Endothelial cell of umbilical vein (primary cell): Measurements from ENCODE around the gene DHX30. TPM values are rescaled to one million over a fixed set of nuclear protein-coding genes. Genes with fewer than 3 reads are reported as not detected.

Experiments used
- BruUV-seq: library from RNA; stranded (reverse); fragments of 400-500 nt; replicated peaks from 2 replicates; lab custom pipeline; 2021; lab: Mats Ljungman, UMichigan
- CTCF ChIA-PET: fragments of 300-600, 350-600 bp; sonication (Branson Sonifier 250); formaldehyde crosslinking; loops from one replicate; lab custom pipeline; 2021; ENCODE audit warnings: antibody characterized with exemption, inconsistent platforms; lab: Charles Lee
- POLR2A ChIA-PET: fragments of 300-600, 350-600 bp; sonication (Branson Sonifier 250); formaldehyde crosslinking; loops from one replicate; lab custom pipeline; 2021; ENCODE audit warnings: antibody characterized with exemption, inconsistent platforms; lab: Charles Lee
- DNase-seq: peaks from one replicate; pipeline ENCODE4 v3.0.0-alpha.2; 2011; ENCODE audit warnings: low read depth, low spot score
- FAIRE-seq: peaks from 2 replicates; lab custom pipeline; 2011; peaks lifted over from hg19 to GRCh38; lab: Jason Lieb, UNC
- H2AFZ ChIP-seq: 2 replicates; pipeline ENCODE4 v1.6.0; 2012; ENCODE audit warnings: low read depth, low read length, control low read depth, inconsistent platforms
- H3K27ac ChIP-seq: 2 replicates; pipeline ENCODE4 v1.5.1; 2011; ENCODE audit warnings: low read depth, mild to moderate bottlenecking, control low read depth, low read length, moderate library complexity; ENCODE audit not compliant: insufficient read depth
- H3K27me3 ChIP-seq, 2 experiments: 2 replicates each; pipeline versions ENCODE4 v1.6.0 to v1.6.1; 2011; ENCODE audit warnings: low read length in 2 of 2, mixed read lengths in 1 of 2; ENCODE audit not compliant: control insufficient read depth in 2 of 2, insufficient read depth in 2 of 2
- H3K36me3 ChIP-seq, 2 experiments: 2 replicates in 1 of 2; 3 replicates in 1 of 2; pipeline ENCODE4 v1.5.1; 2011; ENCODE audit warnings: low read length in 2 of 2, mild to moderate bottlenecking in 1 of 2, moderate library complexity in 1 of 2; ENCODE audit not compliant: control insufficient read depth in 2 of 2, insufficient read depth in 2 of 2; ENCODE audit errors: extremely low read depth in 1 of 2
- H3K4me1 ChIP-seq: 3 replicates; pipeline ENCODE4 v1.5.1; 2011; ENCODE audit warnings: mild to moderate bottlenecking, low read length; ENCODE audit not compliant: control insufficient read depth, insufficient read depth; ENCODE audit errors: extremely low read depth
- H3K4me2 ChIP-seq: 2 replicates; pipeline ENCODE4 v1.6.1; 2011; ENCODE audit warnings: low read length, control low read depth, mixed read lengths; ENCODE audit not compliant: insufficient read depth
- H3K4me3 ChIP-seq, 3 experiments: fragments of 200-600 bp in 1 of 3; sonication (generic), shearing (Covaris generic) in 1 of 3; replicated peaks in 1 of 3; 2 replicates each; pipeline ENCODE4 v1.5.1; 2011 to 2016; ENCODE audit warnings: control low read depth in 3 of 3, low read length in 3 of 3, mild to moderate bottlenecking in 2 of 3, inconsistent platforms in 1 of 3, low read depth in 1 of 3, moderate library complexity in 1 of 3; ENCODE audit not compliant: insufficient read depth in 1 of 3
- H3K79me2 ChIP-seq: 2 replicates; pipeline ENCODE4 v1.6.0; 2012; ENCODE audit warnings: low read length, inconsistent platforms; ENCODE audit not compliant: control insufficient read depth, insufficient read depth
- H3K9ac ChIP-seq: replicated peaks from 2 replicates; pipeline ENCODE3; 2011; ENCODE audit warnings: low read length, control low read depth; ENCODE audit not compliant: insufficient read depth; ENCODE audit errors: extremely low read depth
- H3K9me1 ChIP-seq: replicated peaks from 3 replicates; pipeline ENCODE4 v1.6.0; 2011; ENCODE audit warnings: mild to moderate bottlenecking, low read length; ENCODE audit not compliant: control insufficient read depth, insufficient read depth; ENCODE audit errors: extremely low read depth
- H3K9me3 ChIP-seq: replicated peaks from 2 replicates; pipeline ENCODE4 v1.5.1; 2012; ENCODE audit warnings: low read length, inconsistent platforms; ENCODE audit not compliant: control insufficient read depth, insufficient read depth
- H4K20me1 ChIP-seq: replicated peaks from 2 replicates; pipeline ENCODE3; 2011; ENCODE audit warnings: mild to moderate bottlenecking, low read length; ENCODE audit not compliant: control insufficient read depth, insufficient read depth; ENCODE audit errors: extremely low read depth
- EZH2 ChIP-seq: IDR thresholded peaks from 2 replicates; pipeline ENCODE4 v1.6.1; 2012; ENCODE audit warnings: borderline replicate concordance, low read depth, mild to moderate bottlenecking, moderate library complexity, low read length, inconsistent platforms; ENCODE audit not compliant: severe bottlenecking
- GATA2 ChIP-seq: IDR thresholded peaks from 2 replicates; pipeline ENCODE4 v1.7.0; 2011; ENCODE audit warnings: low read depth, mild to moderate bottlenecking, moderate library complexity, mixed read lengths, low read length; ENCODE audit not compliant: insufficient read length, insufficient read depth
- MYC ChIP-seq: IDR thresholded peaks from one replicate; pipeline ENCODE4 v1.6.1; 2011; ENCODE audit warnings: mild to moderate bottlenecking, low read depth, low read length
- POLR2A ChIP-seq: IDR thresholded peaks from 2 replicates; pipeline ENCODE4 v1.6.1; 2012; ENCODE audit warnings: low read depth, mild to moderate bottlenecking, control low read depth, low read length
- POLR2AphosphoS5 ChIP-seq: IDR thresholded peaks from 2 replicates; pipeline ENCODE4 v1.6.1; 2012; ENCODE audit warnings: low read depth, mild to moderate bottlenecking, control low read depth, low read length, moderate library complexity; ENCODE audit not compliant: insufficient read depth
- dilution Hi-C: fragments of 300-500 bp; cut with MboI; formaldehyde crosslinking; loops from one replicate; pipeline ENCODE4 v1.15.0; 2019; ENCODE audit warnings: low sequenced_read_pairs; ENCODE audit not compliant: extremely low pct_ligation_motif_present
- intact Hi-C: fragments of 100-400 bp; cut with micrococcal nuclease; formaldehyde crosslinking; loops from one replicate; pipeline ENCODE4 v1.10.0; 2022
- polyA plus RNA-seq, 4 experiments: library from polyadenylated mRNA; depleted of rRNA in 3 of 4; stranded (reverse) in 3 of 4; unstranded in 1 of 4; fragments of >200 nt; gene quantifications; 2 replicates each; pipeline versions ENCODE4 v1.2.1 to v1.2.3, GENCODE V29; 2011 to 2012; ENCODE audit warnings: missing spikeins in 1 of 4
- total RNA-seq: library from RNA; stranded (reverse); gene quantifications from 2 replicates; pipeline ENCODE4 v1.2.3, GENCODE V29; 2021
- TF ChIP-seq, protein P1 (sequence below): IDR thresholded peaks from 2 replicates; pipeline ENCODE4 v1.6.1; 2011; ENCODE audit not compliant: insufficient read depth, insufficient read length

DHX30 gene
- total and polyA plus RNA-seq, 2 donors (not counting 3 experiments of a cell fraction or from before 2014, with no cell fraction given): 79.0 to 86.9 TPM

DNA sequence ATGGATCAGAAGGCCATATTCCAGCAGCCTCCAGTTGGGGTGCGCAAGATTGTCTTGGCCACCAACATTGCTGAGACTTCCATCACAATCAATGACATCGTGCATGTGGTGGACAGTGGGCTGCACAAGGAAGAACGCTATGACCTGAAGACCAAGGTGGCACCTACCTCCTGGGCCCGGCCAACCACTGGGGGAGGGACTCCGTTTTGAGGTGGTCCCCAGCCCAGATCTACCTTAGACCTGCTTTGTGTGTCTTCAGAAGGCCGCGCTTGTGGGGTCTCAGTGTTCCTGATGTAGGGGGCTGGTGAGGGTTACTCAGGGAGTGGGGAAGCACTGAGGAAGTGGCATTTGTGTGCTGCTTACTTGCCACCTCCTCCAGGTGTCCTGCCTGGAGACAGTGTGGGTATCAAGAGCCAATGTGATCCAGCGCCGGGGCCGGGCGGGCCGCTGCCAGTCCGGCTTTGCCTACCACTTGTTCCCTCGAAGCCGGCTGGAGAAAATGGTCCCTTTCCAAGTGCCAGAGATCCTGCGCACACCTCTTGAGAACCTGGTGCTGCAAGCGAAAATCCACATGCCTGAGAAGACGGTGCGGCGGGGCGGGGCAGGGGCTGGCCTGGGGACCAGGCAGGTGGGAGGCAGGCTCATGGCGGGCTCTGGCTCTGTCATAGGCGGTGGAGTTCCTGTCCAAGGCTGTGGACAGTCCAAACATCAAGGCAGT lies 45.0 kb downstream of the DHX30 start:
- Histone ChIP-seq H3K9me1 (no peaks in the 10 kb centered on the region), H3K9me3 (no peaks in the 10 kb centered on the region), H4K20me1 (no peaks in the 10 kb centered on the region), H3K4me3 (no peak overlapping the region), H3K27ac (no peak overlapping the region), H3K4me1 (no peaks in the 10 kb centered on the region), H3K79me2 (no peaks in the 10 kb centered on the region), H2AFZ (no peak overlapping the region), H3K4me2 (no peak overlapping the region), H3K27me3 (no peaks in the 10 kb centered on the region), H3K36me3 (peaks cover 20 to 75% of the 10 kb centered on the region in 2 experiments), H3K9ac (no peak overlapping the region)
- FAIRE-seq (no peak), DNase-seq (no peak)
- intact Hi-C loops (no loop called here), dilution Hi-C loops (no loop called here)
- ChIA-PET CTCF (no interaction called here), POLR2A (no interaction called here)
- TF ChIP-seq, protein P1, sequence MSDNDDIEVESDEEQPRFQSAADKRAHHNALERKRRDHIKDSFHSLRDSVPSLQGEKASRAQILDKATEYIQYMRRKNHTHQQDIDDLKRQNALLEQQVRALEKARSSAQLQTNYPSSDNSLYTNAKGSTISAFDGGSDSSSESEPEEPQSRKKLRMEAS: no peak
- no peak for TF ChIP-seq EZH2
- no peak for TF ChIP-seq MYC
- TF ChIP-seq POLR2A: no peak
- TF ChIP-seq GATA2: no peak
- BruUV-seq: no TSS peak

DNA sequence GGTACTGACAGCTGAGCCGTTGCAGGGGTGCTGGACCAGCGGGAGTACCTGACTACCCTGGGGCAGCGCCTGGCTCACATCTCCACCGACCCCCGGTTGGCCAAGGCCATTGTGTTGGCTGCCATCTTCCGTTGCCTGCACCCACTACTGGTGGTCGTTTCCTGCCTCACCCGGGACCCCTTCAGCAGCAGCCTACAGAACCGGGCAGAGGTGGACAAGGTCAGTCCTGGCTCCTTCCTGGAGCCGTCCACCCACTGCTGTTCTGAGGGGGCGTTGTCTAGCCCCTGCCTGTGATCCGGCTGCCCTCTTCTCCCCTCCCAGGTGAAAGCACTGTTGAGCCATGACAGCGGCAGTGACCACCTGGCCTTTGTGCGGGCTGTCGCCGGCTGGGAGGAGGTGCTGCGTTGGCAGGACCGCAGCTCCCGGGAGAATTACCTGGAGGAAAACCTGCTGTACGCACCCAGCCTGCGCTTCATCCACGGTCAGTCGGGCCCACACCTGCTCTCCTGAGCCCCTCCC lies 45.7 kb downstream of the DHX30 start:
- Histone ChIP-seq H3K79me2 (no peaks in the 10 kb centered on the region), H3K27ac (no peak overlapping the region), H3K4me1 (no peaks in the 10 kb centered on the region), H3K4me2 (no peak overlapping the region), H3K36me3 (peaks cover 20 to 74% of the 10 kb centered on the region in 2 experiments), H3K9me3 (no peaks in the 10 kb centered on the region), H2AFZ (no peak overlapping the region), H3K4me3 (no peak overlapping the region), H3K9me1 (no peaks in the 10 kb centered on the region), H4K20me1 (no peaks in the 10 kb centered on the region), H3K9ac (no peak overlapping the region), H3K27me3 (no peaks in the 10 kb centered on the region)
- TF ChIP-seq POLR2AphosphoS5 (peak; percentile 54), EZH2 (no peak), GATA2 (no peak)
- TF ChIP-seq, protein P1: no peak
- ChIA-PET CTCF (interaction anchor here (2.2 to 2.7 kb wide), 2 partner anchors 141 to 303 kb away, joined by 15 to 24 read pairs; no protein-coding TSS in a partner anchor), POLR2A (no interaction called here)
- FAIRE-seq (no peak), DNase-seq (no peak)
- no TSS peak for BruUV-seq
- dilution Hi-C loops (no loop called here), intact Hi-C loops (no loop called here)
